Measurements from ENCODE around the gene ZNF32. TPM values are rescaled to one million over a fixed set of nuclear protein-coding genes. Genes with fewer than 3 reads are reported as not detected.
A peak's percentile ranks its signal among the peaks of the same experiment; 100 is the strongest.

Gene ZNF32
- total and polyA plus RNA-seq, 4 donors: 42.3 to 91.9 (median 70.5) TPM

DNA sequence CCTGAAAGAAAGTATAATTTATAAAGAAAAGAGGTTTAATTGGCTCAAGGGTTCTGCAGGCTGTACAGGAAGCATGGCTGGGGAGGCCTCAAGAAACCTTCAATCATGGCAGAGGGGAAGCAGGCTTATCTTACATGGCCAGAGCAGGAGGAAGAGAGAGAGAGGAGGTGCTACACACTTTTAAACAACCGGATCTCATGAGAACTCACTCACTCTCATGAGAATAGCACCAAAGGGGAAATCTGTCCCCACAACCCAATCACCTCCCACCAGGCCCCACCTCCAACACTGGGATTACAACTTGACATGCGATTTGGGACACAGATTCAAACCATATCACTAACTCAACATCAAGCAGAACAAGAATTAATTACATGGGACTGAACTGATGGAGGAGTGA is 49.3 kb downstream of the ZNF32 start:
- Histone ChIP-seq H3K36me3 (ENCODE audit: control insufficient read depth, insufficient read depth, low read length) (no peaks in the 10 kb centered on the region), H3K27ac (ENCODE audit: low read depth, low read length) (no peak overlapping the region), H3K4me1 (ENCODE audit: control insufficient read depth, insufficient read depth, low read length) (peaks cover 2% of the 10 kb centered on the region), H3K27me3 (ENCODE audit: control insufficient read depth, insufficient read depth, low read length) (no peaks in the 10 kb centered on the region), H3K4me3 (ENCODE audit: low read depth, low read length) (no peak overlapping the region), H3K9me3 (ENCODE audit: control insufficient read depth, insufficient read depth, low read length) (no peaks in the 10 kb centered on the region)
- WGBS (ENCODE audit: insufficient coverage): no CpG with 5 or more reads among the region's 2 CpGs
- DNase-seq (ENCODE audit: low read depth in 4 of 6, low spot score in 6 of 6): no peak

DNA sequence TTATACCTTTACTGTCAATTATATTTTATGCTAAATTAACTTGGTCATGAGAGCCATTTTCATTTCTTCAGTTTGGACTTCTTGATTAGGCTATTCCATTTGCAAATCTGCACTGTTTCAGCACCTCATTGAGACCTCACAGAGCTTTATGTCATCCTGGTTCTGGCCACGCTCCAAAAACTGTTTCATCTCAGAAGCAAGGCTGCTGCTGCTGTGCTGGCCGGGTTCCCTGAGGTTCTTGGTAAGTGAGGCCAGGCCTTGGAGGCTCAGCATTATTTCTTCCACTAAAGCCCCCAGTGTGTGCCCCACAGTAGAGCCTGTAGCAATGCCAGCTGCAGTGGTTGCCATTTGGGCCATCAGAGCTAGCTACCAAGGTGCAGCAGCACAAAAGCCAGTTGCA is 50.2 kb downstream of the ZNF32 start:
- DNase-seq (ENCODE audit: low read depth in 4 of 6, low spot score in 6 of 6): peak in 2 of 6 donors; percentile 47 to 63
- 56% methylated on average over 2 of the region's 2 CpGs for WGBS (ENCODE audit: insufficient coverage)
- Histone ChIP-seq H3K27me3 (ENCODE audit: control insufficient read depth, insufficient read depth, low read length) (no peaks in the 10 kb centered on the region), H3K36me3 (ENCODE audit: control insufficient read depth, insufficient read depth, low read length) (no peaks in the 10 kb centered on the region), H3K4me1 (ENCODE audit: control insufficient read depth, insufficient read depth, low read length) (peaks cover 2% of the 10 kb centered on the region), H3K27ac (ENCODE audit: low read depth, low read length) (no peak overlapping the region), H3K4me3 (ENCODE audit: low read depth, low read length) (no peak overlapping the region), H3K9me3 (ENCODE audit: control insufficient read depth, insufficient read depth, low read length) (no peaks in the 10 kb centered on the region)

DNA sequence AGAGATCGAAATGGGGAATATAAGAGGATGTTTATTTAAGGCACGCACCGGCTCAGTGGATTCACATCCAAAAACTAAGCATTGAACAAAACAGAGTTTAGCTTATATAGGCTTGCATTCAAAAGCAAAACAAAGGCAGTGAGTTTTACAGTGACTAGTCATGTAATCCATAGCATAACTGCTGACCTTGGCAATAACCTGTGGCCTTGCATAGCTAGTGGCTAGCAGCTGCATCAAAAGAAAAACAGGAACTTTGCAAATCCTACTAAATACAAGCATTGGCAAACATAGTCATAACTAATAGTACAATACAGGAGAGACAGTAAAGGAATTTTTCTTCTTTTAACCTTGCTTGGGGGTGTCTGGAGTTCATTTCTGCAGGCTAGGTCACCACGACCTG is 52.1 kb downstream of the ZNF32 start:
- H3K27ac ChIP-seq (ENCODE audit: low read depth, low read length): no peak overlapping the region
- H3K4me1 ChIP-seq (ENCODE audit: control insufficient read depth, insufficient read depth, low read length): peaks cover 2% of the 10 kb centered on the region
- H3K27me3 ChIP-seq (ENCODE audit: control insufficient read depth, insufficient read depth, low read length): no peaks in the 10 kb centered on the region
- H3K4me3 ChIP-seq (ENCODE audit: low read depth, low read length): no peak overlapping the region
- no peaks in the 10 kb centered on the region for H3K36me3 ChIP-seq (ENCODE audit: control insufficient read depth, insufficient read depth, low read length)
- DNase-seq (ENCODE audit: low read depth in 4 of 6, low spot score in 6 of 6): no peak
- no CpG with 5 or more reads among the region's 4 CpGs for WGBS (ENCODE audit: insufficient coverage)
- H3K9me3 ChIP-seq (ENCODE audit: control insufficient read depth, insufficient read depth, low read length): no peaks in the 10 kb centered on the region

DNA sequence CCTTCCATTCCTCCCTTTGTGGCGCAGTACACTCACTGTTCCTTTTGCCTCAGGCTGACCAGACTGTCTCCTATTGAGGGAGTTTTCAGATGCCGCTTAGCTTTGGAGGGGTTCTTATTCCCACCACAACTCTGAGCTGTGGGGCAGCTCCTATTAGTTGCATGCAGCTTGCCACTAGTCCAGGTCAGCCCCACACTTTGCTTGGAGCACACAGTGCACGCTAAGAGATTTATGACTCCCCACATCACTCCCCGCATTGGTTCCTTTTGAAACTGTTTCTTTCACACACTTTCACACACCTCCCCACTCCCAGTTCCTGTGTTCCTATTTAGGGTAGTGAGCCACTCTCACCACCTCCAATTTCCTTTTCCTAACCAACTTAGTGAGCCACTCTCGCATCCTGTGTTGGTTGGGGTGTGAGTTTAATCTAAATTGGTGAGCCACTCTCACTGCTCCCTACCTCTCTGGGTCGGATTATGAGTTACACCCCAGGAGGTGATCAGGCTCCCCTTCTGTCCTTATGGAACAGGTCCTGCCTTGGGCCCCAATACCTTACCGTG is 52.9 kb downstream of the ZNF32 start:
- H3K9me3 ChIP-seq (ENCODE audit: control insufficient read depth, insufficient read depth, low read length): no peaks in the 10 kb centered on the region
- H3K4me3 ChIP-seq (ENCODE audit: low read depth, low read length): no peak overlapping the region
- no peak overlapping the region for H3K27ac ChIP-seq (ENCODE audit: low read depth, low read length)
- DNase-seq (ENCODE audit: low read depth in 4 of 6, low spot score in 6 of 6): no peak
- no peaks in the 10 kb centered on the region for H3K27me3 ChIP-seq (ENCODE audit: control insufficient read depth, insufficient read depth, low read length)
- peaks cover 2% of the 10 kb centered on the region for H3K4me1 ChIP-seq (ENCODE audit: control insufficient read depth, insufficient read depth, low read length)
- H3K36me3 ChIP-seq (ENCODE audit: control insufficient read depth, insufficient read depth, low read length): no peaks in the 10 kb centered on the region
- WGBS (ENCODE audit: insufficient coverage): 38% methylated on average over 4 of the region's 7 CpGs

DNA sequence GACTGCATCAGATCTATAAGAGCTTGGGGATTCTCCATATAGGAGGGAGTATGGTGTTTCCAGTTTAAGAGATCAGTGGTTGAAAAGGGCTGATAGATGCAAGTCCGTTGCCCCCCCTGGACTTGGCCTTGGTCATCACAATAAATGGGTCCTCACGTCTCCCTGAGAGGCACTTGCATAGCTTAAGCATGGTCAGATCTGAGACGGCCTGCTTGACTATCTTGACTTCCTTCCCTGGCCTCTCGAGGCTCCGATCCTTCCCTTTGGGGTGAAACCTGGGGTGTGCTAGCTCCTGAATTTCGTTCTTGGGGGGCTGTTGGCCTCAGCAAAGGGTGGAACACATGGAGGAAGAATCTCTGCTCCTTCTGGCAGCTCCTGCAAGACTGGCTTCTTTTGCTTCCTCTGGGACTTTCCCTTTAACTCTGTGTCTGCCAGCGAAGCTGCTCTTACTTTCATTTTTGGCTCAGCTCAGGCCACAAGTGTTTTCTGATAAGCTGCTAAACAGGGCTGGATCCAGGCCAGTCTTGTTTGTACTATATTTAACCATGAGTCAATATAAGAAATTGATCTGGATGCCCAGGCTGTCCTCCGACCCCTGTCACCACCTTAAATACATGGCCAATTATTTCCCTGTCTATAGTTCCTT is 53.6 kb downstream of the ZNF32 start:
- WGBS (ENCODE audit: insufficient coverage): 65% methylated on average over 8 of the region's 8 CpGs
- no peaks in the 10 kb centered on the region for H3K36me3 ChIP-seq (ENCODE audit: control insufficient read depth, insufficient read depth, low read length)
- H3K4me1 ChIP-seq (ENCODE audit: control insufficient read depth, insufficient read depth, low read length): peaks cover 2% of the 10 kb centered on the region
- H3K27ac ChIP-seq (ENCODE audit: low read depth, low read length): no peak overlapping the region
- no peak for DNase-seq (ENCODE audit: low read depth in 4 of 6, low spot score in 6 of 6)
- no peaks in the 10 kb centered on the region for H3K27me3 ChIP-seq (ENCODE audit: control insufficient read depth, insufficient read depth, low read length)
- H3K4me3 ChIP-seq (ENCODE audit: low read depth, low read length): no peak overlapping the region
- no peaks in the 10 kb centered on the region for H3K9me3 ChIP-seq (ENCODE audit: control insufficient read depth, insufficient read depth, low read length)

Other genes with a start within 250 kb of the ZNF32 start
- 100 to 1,000 TPM in 1 of 2 donors, 10 to 100 TPM in 1; 83.9 to 149 TPM for gene HNRNPF, start 239.7 kb downstream of the ZNF32 start, total RNA-seq
- gene HNRNPF, start 239.7 kb downstream of the ZNF32 start, polyA plus RNA-seq (ENCODE audit: insufficient read length in 2 of 2): 100 to 1,000 TPM; 116 to 129 TPM
- 10 to 100 TPM; 22.2 to 23.5 TPM for gene ZNF487, start 211.8 kb downstream of the ZNF32 start, total RNA-seq
- 10 to 100 TPM; 16.2 to 16.4 TPM for gene ZNF487, start 211.8 kb downstream of the ZNF32 start, polyA plus RNA-seq (ENCODE audit: insufficient read length in 2 of 2)
- gene ZNF239, start 74.3 kb downstream of the ZNF32 start, total RNA-seq: 10 to 100 TPM in 1 of 2 donors, 1 to 10 TPM in 1; 9.8 to 12.0 TPM
- 10 to 100 TPM in 1 of 2 donors, 1 to 10 TPM in 1; 9.8 to 10.5 TPM for gene ZNF239, start 74.3 kb downstream of the ZNF32 start, polyA plus RNA-seq (ENCODE audit: insufficient read length in 2 of 2)
- gene ZNF485, start 42.4 kb downstream of the ZNF32 start, total RNA-seq: 1 to 10 TPM; 5.2 to 5.6 TPM
- gene ZNF485, start 42.4 kb downstream of the ZNF32 start, polyA plus RNA-seq (ENCODE audit: insufficient read length in 2 of 2): 1 to 10 TPM; 4.0 to 4.6 TPM

All from spinal cord (tissue), 10 donors.